Breast epithelium (tissue), 4 donors: ENCODE measurements around the gene BMPER. TPM values are rescaled to one million over a fixed set of nuclear protein-coding genes. Genes with fewer than 3 reads are reported as not detected.

Experiments
- DNase-seq, 2 donors: peaks; one replicate each; pipeline ENCODE4 v3.0.0-alpha.2; 2019; ENCODE audit warnings: low spot score in 2 of 2
- H3K27ac ChIP-seq, 2 donors: fragments of 200-600 bp; sonication (generic) in 1 of 2; one replicate each; pipeline ENCODE4 v1.5.1; 2016 to 2019; ENCODE audit warnings: mild to moderate bottlenecking in 1 of 2
- H3K27me3 ChIP-seq, 2 donors: fragments of 200-600 bp; sonication (generic) in 1 of 2; one replicate each; pipeline versions ENCODE4 v1.5.1 to v1.6.0; 2017 to 2019; ENCODE audit warnings: control low read depth in 1 of 2, mild to moderate bottlenecking in 1 of 2
- H3K36me3 ChIP-seq: fragments of 200-600 bp; one replicate; pipeline ENCODE4 v1.5.1; 2019
- H3K4me1 ChIP-seq, 2 donors: fragments of 200-600 bp; sonication (generic); one replicate each; pipeline ENCODE4 v1.5.1; 2016 to 2019; ENCODE audit warnings: control low read depth in 1 of 2
- H3K4me3 ChIP-seq, 3 donors: fragments of 200-600 bp; sonication (generic); 1 replicate in 2 of 3; 2 replicates in 1 of 3; pipeline ENCODE4 v1.5.1; 2016 to 2019; ENCODE audit warnings: mild to moderate bottlenecking in 3 of 3, moderate library complexity in 2 of 3
- H3K9me3 ChIP-seq, 2 donors: fragments of 200-600 bp; sonication (generic) in 1 of 2; one replicate each; pipeline ENCODE4 v1.5.1; 2016 to 2019; ENCODE audit warnings: control low read depth in 1 of 2
- CTCF ChIP-seq, 3 donors: fragments of 450-650 bp; IDR thresholded peaks; one replicate each; pipeline ENCODE4 v1.5.1; 2016 to 2017; ENCODE audit warnings: antibody characterized with exemption in 3 of 3, mild to moderate bottlenecking in 3 of 3, moderate library complexity in 3 of 3
- POLR2A ChIP-seq: fragments of 450-650 bp; IDR thresholded peaks from one replicate; pipeline ENCODE4 v1.6.1; 2016; ENCODE audit warnings: antibody characterized with exemption, mild to moderate bottlenecking, moderate library complexity
- POLR2AphosphoS5 ChIP-seq, 3 donors: sonication (generic); formaldehyde crosslinking; IDR thresholded peaks; one replicate each; pipeline ENCODE4 v1.6.1; 2017; ENCODE audit warnings: antibody characterized with exemption in 3 of 3
- intact Hi-C: fragments of 100-400 bp; cut with DNase I; formaldehyde crosslinking; loops from one replicate; pipeline ENCODE4 v1.15.1; 2023; ENCODE audit warnings: low total_unique reads
- total RNA-seq, 3 donors: library from RNA; depleted of rRNA; stranded (reverse); fragments of >200 nt; gene quantifications; one replicate each; pipeline ENCODE4 v1.1.0, GENCODE V29; 2016

BMPER gene
- total RNA-seq, 3 donors from 2014 or later = 1.6 to 6.9 (median 2.0) TPM

GRCh38 chr7:34107276-34107675, 201.9 kb downstream of the BMPER start:
- DNase-seq = no peak
- no peak overlapping the region for H3K27ac ChIP-seq
- intact Hi-C loops = no loop called here

GRCh38 chr7:34108165-34108564, 202.8 kb downstream of the BMPER start:
- no peak overlapping the region for H3K27ac ChIP-seq
- intact Hi-C loops = no loop called here
- no peaks in the 10 kb centered on the region for H3K9me3 ChIP-seq
- no peaks in the 10 kb centered on the region for H3K27me3 ChIP-seq
- DNase-seq = no peak
- H3K4me3 ChIP-seq = no peak overlapping the region
- H3K36me3 ChIP-seq = no peaks in the 10 kb centered on the region
- H3K4me1 ChIP-seq = no peaks in the 10 kb centered on the region
- TF ChIP-seq POLR2A (no peak), CTCF (IDR thresholded peaks at IDR 0.05) (no peak), POLR2AphosphoS5 (IDR thresholded peaks at IDR 0.05) (no peak)

More at GRCh38 chr7:34107276-34107675, 201.9 kb downstream of the BMPER start:
- Histone ChIP-seq H3K4me1 (no peaks in the 10 kb centered on the region), H3K9me3 (no peaks in the 10 kb centered on the region), H3K27me3 (no peaks in the 10 kb centered on the region), H3K4me3 (no peak overlapping the region), H3K36me3 (no peaks in the 10 kb centered on the region)
- TF ChIP-seq CTCF (IDR thresholded peaks at IDR 0.05) (no peak), POLR2AphosphoS5 (IDR thresholded peaks at IDR 0.05) (no peak), POLR2A (no peak)

GRCh38 chr7:34109936-34110780, 204.8 kb downstream of the BMPER start:
- Histone ChIP-seq H3K4me1 (no peaks in the 10 kb centered on the region), H3K27me3 (no peaks in the 10 kb centered on the region), H3K4me3 (no peak overlapping the region), H3K36me3 (no peaks in the 10 kb centered on the region), H3K9me3 (peaks cover 0 to 6% of the 10 kb centered on the region in 2 donors), H3K27ac (no peak overlapping the region)
- TF ChIP-seq POLR2AphosphoS5 (IDR thresholded peaks at IDR 0.05) (no peak), POLR2A (no peak), CTCF (IDR thresholded peaks at IDR 0.05) (no peak)
- DNase-seq = no peak
- intact Hi-C loops = no loop called here

GRCh38 chr7:34111031-34111430, 205.7 kb downstream of the BMPER start:
- H3K4me1 ChIP-seq = no peaks in the 10 kb centered on the region
- TF ChIP-seq POLR2AphosphoS5 (IDR thresholded peaks at IDR 0.05) = no peak
- no peak for TF ChIP-seq POLR2A
- no peak for TF ChIP-seq CTCF (IDR thresholded peaks at IDR 0.05)
- no peak overlapping the region for H3K4me3 ChIP-seq

GRCh38 chr7:34115503-34115902, 210.2 kb downstream of the BMPER start:
- no peak for TF ChIP-seq POLR2A
- TF ChIP-seq POLR2AphosphoS5 (IDR thresholded peaks at IDR 0.05) = no peak
- TF ChIP-seq CTCF (IDR thresholded peaks at IDR 0.05) = no peak
- intact Hi-C loops = no loop called here
- Histone ChIP-seq H3K27ac (no peak overlapping the region), H3K9me3 (peaks cover 4 to 12% of the 10 kb centered on the region in 2 donors), H3K4me3 (no peak overlapping the region), H3K4me1 (no peaks in the 10 kb centered on the region), H3K36me3 (no peaks in the 10 kb centered on the region), H3K27me3 (no peaks in the 10 kb centered on the region)
- DNase-seq = no peak

More at GRCh38 chr7:34111031-34111430, 205.7 kb downstream of the BMPER start:
- no peaks in the 10 kb centered on the region for H3K36me3 ChIP-seq
- no peak for DNase-seq
- intact Hi-C loops = no loop called here
- H3K27ac ChIP-seq = no peak overlapping the region
- H3K9me3 ChIP-seq = peaks cover 0 to 12% of the 10 kb centered on the region in 2 donors
- no peaks in the 10 kb centered on the region for H3K27me3 ChIP-seq
